Upper lobe of left lung (tissue), 6 donors: ENCODE measurements around the gene ZNF248. TPM values are rescaled to one million over a fixed set of nuclear protein-coding genes. Genes with fewer than 3 reads are reported as not detected.

Source experiments
- ATAC-seq, 2 donors: fragments of 200-7000 bp; cut with Tn5 transposase; one replicate each; pipeline ENCODE4 v1.9.1; 2022; ENCODE audit warnings: mild to moderate bottlenecking in 2 of 2, moderate library complexity in 2 of 2; ENCODE audit not compliant: low FRiP score in 2 of 2
- DNase-seq, 2 donors: peaks; one replicate each; pipeline ENCODE4 v3.0.0-alpha.2; 2019 to 2020
- H3K27ac ChIP-seq, 4 donors: fragments of 200-600 bp; sonication (generic); one replicate each; pipeline ENCODE4 v1.5.1; 2016 to 2019
- H3K27me3 ChIP-seq, 4 donors: fragments of 200-600 bp; sonication (generic); one replicate each; pipeline ENCODE4 v1.5.1; 2017 to 2019
- H3K36me3 ChIP-seq, 4 donors: fragments of 200-600 bp; sonication (generic); one replicate each; pipeline ENCODE4 v1.5.1; 2016 to 2019
- H3K4me1 ChIP-seq, 4 donors: fragments of 200-600 bp; sonication (generic); one replicate each; pipeline ENCODE4 v1.5.1; 2018 to 2019
- H3K4me3 ChIP-seq, 4 donors: fragments of 200-600 bp; sonication (generic); one replicate each; pipeline ENCODE4 v1.5.1; 2017 to 2019; ENCODE audit warnings: mild to moderate bottlenecking in 2 of 4, moderate library complexity in 1 of 4
- H3K9me3 ChIP-seq, 4 donors: fragments of 200-600 bp; sonication (generic); one replicate each; pipeline ENCODE4 v1.5.1; 2018 to 2019
- CTCF ChIP-seq, 6 experiments: fragments of 450-650 bp in 4 of 6; fragments of 200-600 bp in 2 of 6; sonication (generic) in 2 of 6; IDR thresholded peaks; one replicate each; pipeline ENCODE4 v1.5.1; 2016 to 2019; ENCODE audit warnings: antibody characterized with exemption in 6 of 6
- EP300 ChIP-seq, 4 donors: sonication (generic); formaldehyde crosslinking; IDR thresholded peaks; one replicate each; pipeline ENCODE4 v1.5.1; 2017; ENCODE audit warnings: antibody characterized with exemption in 4 of 4, control low read depth in 2 of 4
- POLR2A ChIP-seq, 4 donors: fragments of 450-650 bp; IDR thresholded peaks; one replicate each; pipeline ENCODE4 v1.5.1; 2016 to 2017; ENCODE audit warnings: antibody characterized with exemption in 4 of 4, mild to moderate bottlenecking in 2 of 4
- POLR2AphosphoS5 ChIP-seq, 2 donors: sonication (generic); formaldehyde crosslinking; IDR thresholded peaks; one replicate each; pipeline ENCODE4 v1.5.1; 2017; ENCODE audit warnings: antibody characterized with exemption in 2 of 2
- WGBS, 2 donors: methylation state at CpG; one replicate each; pipeline ENCODE4 v1.1.5; 2017 to 2018; 5-methylcytosine and 5-hydroxymethylcytosine counted together
- total RNA-seq, 6 donors: library from RNA; depleted of rRNA in 4 of 6; stranded (reverse); fragments of >200 nt in 4 of 6; gene quantifications; one replicate each; pipeline versions ENCODE4 v1.1.0 to v1.2.1, GENCODE V29; 2016 to 2021
- donor health status: DM: no; HTN: no; CAD: no; lungs with moderate emphysema.
- donor health status: DM: no; HTN: yes; CAD: no; lungs with severe emphysema.

ZNF248 gene
- total RNA-seq, 6 donors from 2014 or later: 8.5 to 38.8 (median 11.0) TPM

GRCh38 chr10:37831495-37832333 lies 25.7 kb downstream of the ZNF248 start:
- no peak for DNase-seq
- WGBS, 2 donors: 93 to 96% methylated on average over 4 of the region's 4 CpGs
- Histone ChIP-seq H3K36me3 (peaks cover 34 to 83% (median 61%) of the 10 kb centered on the region in 4 donors), H3K4me3 (no peak overlapping the region), H3K4me1 (no peaks in the 10 kb centered on the region), H3K27me3 (no peaks in the 10 kb centered on the region), H3K9me3 (peaks cover 39 to 72% (median 59%) of the 10 kb centered on the region in 4 donors), H3K27ac (no peak overlapping the region)
- TF ChIP-seq CTCF (IDR thresholded peaks at IDR 0.05) (no peak), POLR2A (IDR thresholded peaks at IDR 0.05) (no peak), EP300 (IDR thresholded peaks at IDR 0.05) (no peak), POLR2AphosphoS5 (IDR thresholded peaks at IDR 0.05) (no peak)
- no peak for ATAC-seq

DNA sequence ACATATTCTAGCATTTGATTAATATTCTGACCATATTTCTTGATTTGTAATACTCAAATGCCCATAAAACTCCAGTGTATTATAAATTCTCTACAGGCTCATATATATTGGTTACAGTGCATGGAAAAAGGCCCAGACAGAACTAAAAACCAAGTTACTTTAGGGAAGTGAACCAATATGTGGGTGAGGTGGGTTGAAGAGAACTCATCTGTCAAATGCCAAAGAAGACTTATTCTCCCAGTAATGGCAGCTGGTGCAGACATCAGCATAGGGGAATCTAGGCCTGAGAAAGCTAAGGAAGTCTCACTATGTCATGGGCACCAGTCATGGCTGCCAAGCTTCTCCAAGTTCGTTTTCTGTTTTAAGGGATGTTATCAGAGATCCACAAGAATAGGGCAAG lies 30.6 kb downstream of the ZNF248 start:
- 89 to 95% methylated on average over 1 of the region's 1 CpG for WGBS, 2 donors
- peaks cover 17 to 61% (median 53%) of the 10 kb centered on the region in 4 donors for H3K9me3 ChIP-seq

GRCh38 chr10:37821237-37821636 lies 36.2 kb downstream of the ZNF248 start:
- DNase-seq (no peak), ATAC-seq (no peak)
- Histone ChIP-seq H3K27me3 (no peaks in the 10 kb centered on the region), H3K9me3 (peaks cover 10 to 55% (median 37%) of the 10 kb centered on the region in 4 donors), H3K27ac (no peak overlapping the region), H3K36me3 (no peaks in the 10 kb centered on the region), H3K4me1 (no peaks in the 10 kb centered on the region), H3K4me3 (no peak overlapping the region)
- TF ChIP-seq CTCF (IDR thresholded peaks at IDR 0.05) (no peak), POLR2AphosphoS5 (IDR thresholded peaks at IDR 0.05) (no peak)
- WGBS, 2 donors: 95 to 97% methylated on average over 3 of the region's 3 CpGs

More for the DNA sequence above, 30.6 kb downstream of the ZNF248 start:
- Histone ChIP-seq H3K4me1 (no peaks in the 10 kb centered on the region), H3K27me3 (no peaks in the 10 kb centered on the region), H3K4me3 (no peak overlapping the region), H3K36me3 (peaks cover 9 to 40% (median 34%) of the 10 kb centered on the region in 4 donors), H3K27ac (no peak overlapping the region)
- DNase-seq: no peak
- TF ChIP-seq POLR2AphosphoS5 (IDR thresholded peaks at IDR 0.05): no peak
- TF ChIP-seq EP300 (IDR thresholded peaks at IDR 0.05): no peak
- no peak for TF ChIP-seq CTCF (IDR thresholded peaks at IDR 0.05)
- no peak for TF ChIP-seq POLR2A (IDR thresholded peaks at IDR 0.05)
- no peak for ATAC-seq

DNA sequence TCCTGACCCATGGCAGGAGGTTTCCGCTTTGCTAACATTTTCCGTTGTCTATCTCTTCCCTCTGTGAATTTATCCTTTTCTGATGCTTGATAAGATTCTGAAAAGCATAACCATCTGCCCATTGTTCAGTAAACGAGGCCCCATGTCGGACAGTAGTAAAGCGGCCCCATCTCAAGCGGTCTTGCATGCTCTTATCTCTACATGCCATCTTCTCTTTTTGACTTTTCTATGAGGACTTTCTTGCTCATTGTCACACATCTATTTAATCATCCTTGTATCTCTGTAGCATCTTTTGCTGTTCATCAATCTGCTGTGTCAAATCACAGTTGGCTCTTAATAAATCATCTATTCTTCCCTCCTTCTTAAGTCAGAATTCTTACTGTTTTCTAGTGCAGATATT lies 37.6 kb downstream of the ZNF248 start:
- Histone ChIP-seq H3K36me3 (no peaks in the 10 kb centered on the region), H3K9me3 (peaks cover 14 to 60% (median 39%) of the 10 kb centered on the region in 4 donors), H3K4me3 (no peak overlapping the region), H3K27me3 (no peaks in the 10 kb centered on the region), H3K4me1 (no peaks in the 10 kb centered on the region), H3K27ac (no peak overlapping the region)
- 95 to 96% methylated on average over 6 of the region's 6 CpGs for WGBS, 2 donors
- ATAC-seq (no peak), DNase-seq (no peak)
- no peak for TF ChIP-seq EP300 (IDR thresholded peaks at IDR 0.05)

GRCh38 chr10:37816290-37816689 lies 41.1 kb downstream of the ZNF248 start:
- no peaks in the 10 kb centered on the region for H3K36me3 ChIP-seq
- no peak overlapping the region for H3K4me3 ChIP-seq
- 78 to 83% methylated on average over 6 of the region's 6 CpGs for WGBS, 2 donors
- H3K4me1 ChIP-seq: no peaks in the 10 kb centered on the region
- ATAC-seq (no peak), DNase-seq (no peak)
- H3K9me3 ChIP-seq: peaks cover 22 to 82% (median 37%) of the 10 kb centered on the region in 4 donors
- no peaks in the 10 kb centered on the region for H3K27me3 ChIP-seq
- no peak overlapping the region for H3K27ac ChIP-seq
- TF ChIP-seq CTCF (IDR thresholded peaks at IDR 0.05): no peak
- no peak for TF ChIP-seq POLR2A (IDR thresholded peaks at IDR 0.05)
- no peak for TF ChIP-seq POLR2AphosphoS5 (IDR thresholded peaks at IDR 0.05)
- TF ChIP-seq EP300 (IDR thresholded peaks at IDR 0.05): no peak
